ACC112 (cell line): Measurements from ENCODE around the gene MRPL32.

Source experiments
- H2AFZ ChIP-seq: fragments of 200-600 bp; sonication (generic); one replicate; pipeline ENCODE4 v1.6.0; 2017; ENCODE audit warnings: antibody characterized with exemption, low read length; ENCODE audit not compliant: unreplicated experiment
- H3K27ac ChIP-seq: fragments of 200-600 bp; sonication (generic); 2 replicates; pipeline ENCODE4 v1.5.1; 2014; ENCODE audit warnings: low read depth, mild to moderate bottlenecking, antibody characterized with exemption, low read length, moderate library complexity
- H3K27me3 ChIP-seq: fragments of 200-600 bp; sonication (generic); 2 replicates; pipeline ENCODE4 v1.6.1; 2014; ENCODE audit warnings: mild to moderate bottlenecking, antibody characterized with exemption, low read length, moderate library complexity, mixed read lengths; ENCODE audit not compliant: insufficient read depth
- H3K36me3 ChIP-seq: fragments of 200-600 bp; sonication (generic); 2 replicates; pipeline ENCODE4 v1.6.1; 2016; ENCODE audit warnings: mild to moderate bottlenecking, antibody characterized with exemption, low read length, moderate library complexity, mixed read lengths; ENCODE audit not compliant: insufficient read depth
- H3K4me1 ChIP-seq: fragments of 200-600 bp; sonication (generic); one replicate; pipeline ENCODE4 v1.6.1; 2016; ENCODE audit warnings: low read length, mixed read lengths; ENCODE audit not compliant: insufficient read depth, unreplicated experiment, control insufficient read depth
- H3K4me3 ChIP-seq: fragments of 200-600 bp; sonication (generic); 2 replicates; pipeline ENCODE4 v1.5.1; 2014; ENCODE audit warnings: mild to moderate bottlenecking, low read depth, low read length
- H3K79me2 ChIP-seq: fragments of 200-600 bp; sonication (generic); one replicate; pipeline ENCODE4 v1.6.0; 2016; ENCODE audit warnings: low read length; ENCODE audit not compliant: control insufficient read depth, unreplicated experiment, insufficient read depth

The MRPL32 gene

GRCh38 chr7:42928754-42929153, 3.4 kb upstream of the MRPL32 start:
- H2AFZ ChIP-seq, result no peak overlapping the region
- H3K4me3 ChIP-seq, result no peak overlapping the region
- H3K4me1 ChIP-seq, result peaks cover 17% of the 10 kb centered on the region
- peaks cover 81% of the 10 kb centered on the region for H3K79me2 ChIP-seq
- peaks cover 15% of the 10 kb centered on the region for H3K36me3 ChIP-seq
- no peak overlapping the region for H3K27ac ChIP-seq
- no peaks in the 10 kb centered on the region for H3K27me3 ChIP-seq

DNA sequence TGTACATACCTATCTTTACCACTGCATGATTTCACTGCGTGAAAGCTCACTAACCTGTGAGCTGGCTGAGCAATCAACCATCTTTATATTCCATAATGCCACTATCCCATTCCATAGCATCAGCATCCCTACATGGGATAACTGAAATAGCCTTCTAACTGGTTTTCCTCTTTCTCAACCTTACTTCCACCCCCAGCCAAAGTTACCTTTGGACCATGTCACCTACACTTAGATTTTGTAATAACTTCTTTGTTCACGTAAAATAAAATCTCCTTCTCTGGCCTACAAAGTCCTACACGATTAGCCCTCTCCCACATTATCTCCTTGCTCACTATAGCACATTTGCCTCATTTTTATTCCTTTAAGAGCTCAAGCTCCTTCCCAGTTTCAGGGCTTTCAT, 2.7 kb upstream of the MRPL32 start:
- no peak overlapping the region for H3K27ac ChIP-seq
- peak overlapping the region; percentile 97 for H3K4me3 ChIP-seq
- no peaks in the 10 kb centered on the region for H3K27me3 ChIP-seq
- H3K36me3 ChIP-seq, result peaks cover 12% of the 10 kb centered on the region
- no peak overlapping the region for H2AFZ ChIP-seq
- H3K79me2 ChIP-seq, result peaks cover 87% of the 10 kb centered on the region
- peaks cover 20% of the 10 kb centered on the region for H3K4me1 ChIP-seq

DNA sequence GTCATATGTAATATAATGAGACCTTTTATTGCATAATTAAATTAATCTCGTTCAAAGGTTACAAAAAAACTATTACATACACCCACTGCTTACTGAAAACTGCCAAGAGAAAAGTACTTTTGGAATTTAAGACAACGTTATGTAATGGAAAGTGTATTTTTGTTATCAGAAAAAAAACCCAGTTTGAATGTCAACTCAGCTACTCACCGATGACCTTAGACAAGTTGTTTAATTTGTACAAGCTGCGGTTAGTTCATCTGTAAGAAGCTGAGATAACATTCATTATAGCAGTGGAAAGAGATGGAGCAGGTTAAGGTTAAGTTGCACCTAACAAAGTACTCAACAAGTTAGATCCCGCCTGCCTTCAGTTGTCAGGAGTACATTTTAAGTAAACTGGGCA, 1.3 kb upstream of the MRPL32 start:
- H3K36me3 ChIP-seq, result peaks cover 17% of the 10 kb centered on the region

DNA sequence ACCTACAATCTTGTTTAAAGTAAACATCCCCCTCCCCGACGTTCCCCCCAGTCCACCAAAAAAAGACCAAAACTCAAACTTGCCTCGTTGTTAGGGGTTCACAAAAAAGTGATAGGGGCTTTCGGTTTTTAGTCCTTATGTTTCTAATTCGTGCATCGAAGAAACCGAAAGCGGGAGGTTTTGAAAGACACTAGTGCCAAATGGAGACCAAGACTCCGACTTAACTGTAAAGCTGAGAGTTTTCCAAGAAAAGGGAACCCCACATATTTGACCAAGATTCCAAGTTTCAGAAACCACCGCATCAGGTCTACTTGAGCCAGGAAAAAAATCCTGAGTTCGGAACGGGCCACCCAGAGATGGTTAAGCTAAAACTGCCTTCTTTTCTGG, 736 bp upstream of the MRPL32 start:
- Histone ChIP-seq H3K4me3 (peak overlapping the region; percentile 97), H3K4me1 (peaks cover 20% of the 10 kb centered on the region), H2AFZ (peak overlapping the region; percentile 85)

More for the DNA sequence above, 1.3 kb upstream of the MRPL32 start:
- peaks cover 87% of the 10 kb centered on the region for H3K79me2 ChIP-seq
- H3K4me1 ChIP-seq, result peaks cover 20% of the 10 kb centered on the region
- H3K27me3 ChIP-seq, result no peaks in the 10 kb centered on the region
- no peak overlapping the region for H3K27ac ChIP-seq
- no peak overlapping the region for H2AFZ ChIP-seq
- peak overlapping the region; percentile 97 for H3K4me3 ChIP-seq

DNA sequence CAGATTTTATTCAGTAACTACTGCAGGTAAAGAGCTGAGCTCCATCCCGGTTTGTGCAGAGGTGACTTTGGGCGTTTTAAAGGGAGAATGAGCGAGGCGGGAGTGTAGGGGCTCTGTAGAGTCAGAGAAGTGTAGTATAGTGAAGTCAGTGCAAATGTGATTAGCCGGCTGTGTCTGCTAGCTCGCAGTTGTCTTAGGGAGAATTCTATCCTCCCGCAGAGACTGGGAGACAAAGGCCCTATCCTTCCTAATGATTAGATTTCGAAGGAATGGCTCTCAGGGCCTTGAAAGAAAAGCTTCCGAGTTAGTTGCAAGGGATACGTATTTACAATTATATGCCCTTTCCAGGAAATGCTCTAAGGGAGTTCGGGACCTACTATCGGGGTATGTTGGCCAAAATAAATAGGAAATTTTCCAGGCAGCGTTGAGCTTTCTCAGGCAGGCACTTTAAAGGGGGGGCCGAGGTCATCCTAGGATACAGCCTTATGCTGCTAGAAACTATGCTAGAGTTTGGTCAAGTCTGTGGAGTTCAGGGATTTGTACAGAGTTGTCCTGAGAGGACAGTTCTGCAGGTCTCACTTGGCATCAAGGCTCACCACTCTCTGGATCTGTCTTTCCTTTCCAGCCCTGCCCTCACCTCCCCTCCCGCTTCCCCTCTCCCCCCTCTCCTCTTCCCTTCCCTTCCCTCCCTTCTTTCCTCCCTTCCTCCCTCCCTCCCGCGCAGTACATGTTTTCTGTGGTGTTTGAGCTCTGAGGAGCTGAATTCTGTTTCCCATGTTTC, 825 bp downstream of the MRPL32 start:
- peaks cover 18% of the 10 kb centered on the region for H3K36me3 ChIP-seq

More for the DNA sequence above, 736 bp upstream of the MRPL32 start:
- Histone ChIP-seq H3K27ac (peak overlapping the region; percentile 61), H3K27me3 (no peaks in the 10 kb centered on the region), H3K79me2 (peaks cover 85% of the 10 kb centered on the region), H3K36me3 (peaks cover 16% of the 10 kb centered on the region)

GRCh38 chr7:42934291-42934690, 2.1 kb downstream of the MRPL32 start:
- H3K36me3 ChIP-seq, result peaks cover 18% of the 10 kb centered on the region
- no peaks in the 10 kb centered on the region for H3K27me3 ChIP-seq
- H2AFZ ChIP-seq, result no peak overlapping the region
- peak overlapping the region; percentile 97 for H3K4me3 ChIP-seq
- peaks cover 57% of the 10 kb centered on the region for H3K79me2 ChIP-seq
- H3K27ac ChIP-seq, result no peak overlapping the region
- peaks cover 17% of the 10 kb centered on the region for H3K4me1 ChIP-seq

More for the DNA sequence above, 825 bp downstream of the MRPL32 start:
- peak overlapping the region; percentile 2; the same call in 1 of the 2 replicates for H3K27ac ChIP-seq
- peak overlapping the region; percentile 89 for H2AFZ ChIP-seq
- no peaks in the 10 kb centered on the region for H3K27me3 ChIP-seq
- peak overlapping the region; percentile 97 for H3K4me3 ChIP-seq
- peaks cover 20% of the 10 kb centered on the region for H3K4me1 ChIP-seq
- peaks cover 70% of the 10 kb centered on the region for H3K79me2 ChIP-seq

GRCh38 chr7:42935861-42936260, 3.7 kb downstream of the MRPL32 start:
- H3K79me2 ChIP-seq, result peaks cover 41% of the 10 kb centered on the region

DNA sequence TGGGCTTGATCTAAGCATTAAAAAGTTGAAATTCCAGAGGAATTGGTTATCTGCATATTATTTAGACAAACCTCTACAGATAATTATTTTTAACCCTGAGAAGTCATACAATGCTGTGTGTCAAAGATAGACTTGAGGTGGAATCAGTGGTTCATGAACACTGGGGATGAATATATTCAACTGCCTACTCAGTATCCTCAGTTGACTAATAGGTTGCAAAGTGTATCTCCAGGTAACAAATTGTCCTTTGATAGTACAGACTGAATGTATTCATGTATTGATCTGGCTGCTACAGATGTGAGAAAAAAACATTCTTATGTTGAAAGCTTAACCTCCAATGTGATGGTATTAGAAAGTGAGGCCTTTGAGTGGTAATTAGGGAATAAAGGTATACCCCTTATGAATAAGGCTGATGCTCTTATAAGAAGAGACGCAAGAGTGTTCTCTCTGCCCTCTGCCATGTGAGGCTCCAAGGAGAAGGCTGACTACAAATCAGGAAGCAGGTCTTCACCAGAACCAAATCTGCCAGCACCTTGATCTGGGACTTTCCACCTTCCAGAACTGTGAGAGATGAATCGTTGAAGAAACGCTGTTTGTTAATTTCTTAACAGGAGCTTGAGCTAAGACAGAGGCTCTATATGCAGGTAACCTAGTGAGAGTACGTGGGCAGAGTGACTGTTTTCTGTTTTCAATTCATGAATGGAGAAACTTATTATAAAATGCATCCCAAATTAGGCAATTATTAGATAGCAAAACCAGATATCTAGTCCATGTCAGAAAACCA, 7.5 kb downstream of the MRPL32 start:
- H3K79me2 ChIP-seq, result peaks cover 6% of the 10 kb centered on the region
- H3K4me3 ChIP-seq, result no peak overlapping the region
- H3K36me3 ChIP-seq, result peaks cover 18% of the 10 kb centered on the region
- no peaks in the 10 kb centered on the region for H3K4me1 ChIP-seq
- H3K27me3 ChIP-seq, result no peaks in the 10 kb centered on the region
- H2AFZ ChIP-seq, result no peak overlapping the region
- no peak overlapping the region for H3K27ac ChIP-seq

More at GRCh38 chr7:42935861-42936260, 3.7 kb downstream of the MRPL32 start:
- Histone ChIP-seq H3K27me3 (no peaks in the 10 kb centered on the region), H3K4me1 (peaks cover 3% of the 10 kb centered on the region), H3K36me3 (peaks cover 18% of the 10 kb centered on the region), H2AFZ (no peak overlapping the region), H3K27ac (no peak overlapping the region), H3K4me3 (no peak overlapping the region)

GRCh38 chr7:42940985-42941847, 9.0 kb downstream of the MRPL32 start:
- Histone ChIP-seq H3K4me3 (no peak overlapping the region), H3K27ac (no peak overlapping the region), H2AFZ (no peak overlapping the region), H3K36me3 (peaks cover 9% of the 10 kb centered on the region), H3K79me2 (no peaks in the 10 kb centered on the region), H3K27me3 (no peaks in the 10 kb centered on the region), H3K4me1 (peaks cover 7% of the 10 kb centered on the region)
